ENCODE results near the gene ZNF497.
A peak's percentile ranks its signal among the peaks of the same experiment; 100 is the strongest.

ZNF497 gene

GRCh38 chr19:58346961-58347929 lies 15.3 kb downstream of the ZNF497 start (continued):
- TF ChIP-seq ZNF26 (tag by site-specific recombination; IDR thresholded peaks at IDR 0.05) = no peak
- peak; percentile 37; the same call in 1 of the 2 replicates for TF ChIP-seq HIC1 (tag by site-specific recombination; IDR thresholded peaks at IDR 0.05)
- peak; percentile 96 for TF ChIP-seq ZBTB8A (tag by site-specific recombination; IDR thresholded peaks at IDR 0.05)
- TF ChIP-seq ZSCAN4 (tag by site-specific recombination; IDR thresholded peaks at IDR 0.05) = no peak
- no peak for TF ChIP-seq OVOL3 (tag by site-specific recombination; IDR thresholded peaks at IDR 0.05)
- peak; percentile 90 for TF ChIP-seq KLF8 (tag by site-specific recombination; IDR thresholded peaks at IDR 0.05)
- TF ChIP-seq ZIC2 (tag by site-specific recombination; IDR thresholded peaks at IDR 0.05) = peak; percentile 65
- no peak for TF ChIP-seq ZNF514 (tag by site-specific recombination; IDR thresholded peaks at IDR 0.05)
- peak; percentile 76 for TF ChIP-seq SP3 (tag by site-specific recombination; IDR thresholded peaks at IDR 0.05)
- TF ChIP-seq ZNF449 (tag by site-specific recombination; IDR thresholded peaks at IDR 0.05) = 0 out of 2 replicates have a peak, but pooled peaks have one; percentile 14
- TF ChIP-seq IKZF3 (tag by site-specific recombination; IDR thresholded peaks at IDR 0.05) = no peak
- TF ChIP-seq ZNF341 (tag by site-specific recombination; IDR thresholded peaks at IDR 0.05; ENCODE audit: low read depth) = no peak
- TF ChIP-seq KLF1 (tag by site-specific recombination; IDR thresholded peaks at IDR 0.05) = peak; percentile 91
- TF ChIP-seq KLF16 (tag by site-specific recombination; IDR thresholded peaks at IDR 0.05) = peak; percentile 60
- no peak for TF ChIP-seq HOXA7 (CRISPR knock-in tag; IDR thresholded peaks at IDR 0.05; ENCODE audit: borderline replicate concordance)
- peak; percentile 69; the same call in 1 of the 2 replicates for TF ChIP-seq ZNF677 (tag by site-specific recombination; IDR thresholded peaks at IDR 0.05)
- no peak for TF ChIP-seq PRDM6 (tag by site-specific recombination; IDR thresholded peaks at IDR 0.05)
- TF ChIP-seq ZBTB6 (tag by site-specific recombination; IDR thresholded peaks at IDR 0.05) = no peak
- TF ChIP-seq ZBTB20 (tag by site-specific recombination; IDR thresholded peaks at IDR 0.05) = peak; percentile 84
- TF ChIP-seq ZFHX2 (tag by site-specific recombination; conservative IDR thresholded peaks at IDR 0.05) = no peak
- TF ChIP-seq GLIS2 (tag by site-specific recombination; IDR thresholded peaks at IDR 0.05) = peak; percentile 93
- peak; percentile 51 for TF ChIP-seq ZBTB26 (tag by site-specific recombination; optimal IDR thresholded peaks at IDR 0.05)
- TF ChIP-seq ZNF366 (tag by site-specific recombination; conservative IDR thresholded peaks at IDR 0.05) = 0 out of 2 replicates have a peak, but pooled peaks have one; percentile 18
- TF ChIP-seq ZNF266 (tag by site-specific recombination; IDR thresholded peaks at IDR 0.05; ENCODE audit: low read depth) = no peak
- no peak for TF ChIP-seq GLI4 (tag by site-specific recombination; IDR thresholded peaks at IDR 0.05)
- no peak for TF ChIP-seq ZNF174 (tag by site-specific recombination; IDR thresholded peaks at IDR 0.05)
- TF ChIP-seq ZNF146 (tag by site-specific recombination; IDR thresholded peaks at IDR 0.05) = no peak
- 0 out of 2 replicates have a peak, but pooled peaks have one; percentile 27 for TF ChIP-seq ZNF501 (tag by site-specific recombination; IDR thresholded peaks at IDR 0.05)
- TF ChIP-seq YY1 (tag by site-specific recombination; IDR thresholded peaks at IDR 0.05) = no peak
